ENCODE measurements around the gene HIBCH.

HIBCH gene

GRCh38 chr2:190319555-190320498 is at the start of gene HIBCH:
TSS of gene HIBCH (minus strand) at chr2:190319826. CDS start at chr2:190319750, 76 bp downstream.
- TF ChIP-seq ZNF274 (IDR thresholded peaks at IDR 0.05; ENCODE audit: low read depth, low read length), result no peak
- TF ChIP-seq SUZ12 (IDR thresholded peaks at IDR 0.05; ENCODE audit: extremely low read depth, insufficient read depth, insufficient read length), result no peak
- TF ChIP-seq YY1 (IDR thresholded peaks at IDR 0.05; ENCODE audit: insufficient read depth, insufficient read length), result no peak
- Histone ChIP-seq H3K4me1 (ENCODE audit: insufficient read depth, insufficient read length) (no peaks in the 10 kb centered on the region), H3K9me3 (ENCODE audit: insufficient read depth, low read length) (no peaks in the 10 kb centered on the region), H3K9ac (ENCODE audit: insufficient read length, low read depth) (peak within 1 kb of the TSS; percentile 92), H3K27me3 (ENCODE audit: insufficient read depth, insufficient read length) (no peaks in the 10 kb centered on the region), H3K4me3 (ENCODE audit: insufficient read length, low read depth) (peak within 1 kb of the TSS; percentile 76), H3K36me3 (ENCODE audit: insufficient read depth, insufficient read length, low read length) (no peaks in the 10 kb centered on the region)
- DNase-seq (ENCODE audit: low read depth, low spot score), result peak; percentile 96

GRCh38 chr2:190367091-190367490 is 47.5 kb upstream of the HIBCH start:
- Histone ChIP-seq H3K36me3 (ENCODE audit: insufficient read depth, insufficient read length, low read length) (peaks cover 10% of the 10 kb centered on the region), H3K9ac (ENCODE audit: insufficient read length, low read depth) (no peak overlapping the region), H3K9me3 (ENCODE audit: insufficient read depth, low read length) (no peaks in the 10 kb centered on the region), H3K27me3 (ENCODE audit: insufficient read depth, insufficient read length) (no peaks in the 10 kb centered on the region), H3K4me3 (ENCODE audit: insufficient read length, low read depth) (no peak overlapping the region), H3K4me1 (ENCODE audit: insufficient read depth, insufficient read length) (no peaks in the 10 kb centered on the region)
- TF ChIP-seq SUZ12 (IDR thresholded peaks at IDR 0.05; ENCODE audit: extremely low read depth, insufficient read depth, insufficient read length) (no peak), ZNF274 (IDR thresholded peaks at IDR 0.05; ENCODE audit: low read depth, low read length) (no peak), YY1 (IDR thresholded peaks at IDR 0.05; ENCODE audit: insufficient read depth, insufficient read length) (no peak)
- DNase-seq (ENCODE audit: low read depth, low spot score), result no peak

- TF ChIP-seq ZNF274 (IDR thresholded peaks at IDR 0.05; ENCODE audit: low read depth, low read length) (no peak), YY1 (IDR thresholded peaks at IDR 0.05; ENCODE audit: insufficient read depth, insufficient read length) (no peak), SUZ12 (IDR thresholded peaks at IDR 0.05; ENCODE audit: extremely low read depth, insufficient read depth, insufficient read length) (no peak)
- no peak overlapping the region for H3K9ac ChIP-seq (ENCODE audit: insufficient read length, low read depth)
Measured at GRCh38 chr2:190366248-190366753, 46.7 kb upstream of the HIBCH start.

GRCh38 chr2:190365499-190366204 is 46.0 kb upstream of the HIBCH start:
- H3K9ac ChIP-seq (ENCODE audit: insufficient read length, low read depth), result no peak overlapping the region
- no peaks in the 10 kb centered on the region for H3K27me3 ChIP-seq (ENCODE audit: insufficient read depth, insufficient read length)
- no peaks in the 10 kb centered on the region for H3K9me3 ChIP-seq (ENCODE audit: insufficient read depth, low read length)
- H3K36me3 ChIP-seq (ENCODE audit: insufficient read depth, insufficient read length, low read length), result peaks cover 5% of the 10 kb centered on the region
- H3K4me3 ChIP-seq (ENCODE audit: insufficient read length, low read depth), result no peak overlapping the region
- DNase-seq (ENCODE audit: low read depth, low spot score), result no peak
- no peaks in the 10 kb centered on the region for H3K4me1 ChIP-seq (ENCODE audit: insufficient read depth, insufficient read length)
- TF ChIP-seq ZNF274 (IDR thresholded peaks at IDR 0.05; ENCODE audit: low read depth, low read length), result no peak
- no peak for TF ChIP-seq YY1 (IDR thresholded peaks at IDR 0.05; ENCODE audit: insufficient read depth, insufficient read length)
- no peak for TF ChIP-seq SUZ12 (IDR thresholded peaks at IDR 0.05; ENCODE audit: extremely low read depth, insufficient read depth, insufficient read length)

More at GRCh38 chr2:190366248-190366753, 46.7 kb upstream of the HIBCH start:
- Histone ChIP-seq H3K4me1 (ENCODE audit: insufficient read depth, insufficient read length) (no peaks in the 10 kb centered on the region), H3K4me3 (ENCODE audit: insufficient read length, low read depth) (no peak overlapping the region), H3K9me3 (ENCODE audit: insufficient read depth, low read length) (no peaks in the 10 kb centered on the region), H3K36me3 (ENCODE audit: insufficient read depth, insufficient read length, low read length) (peaks cover 10% of the 10 kb centered on the region), H3K27me3 (ENCODE audit: insufficient read depth, insufficient read length) (no peaks in the 10 kb centered on the region)
- DNase-seq (ENCODE audit: low read depth, low spot score), result no peak

GRCh38 chr2:190362894-190363293 is 43.3 kb upstream of the HIBCH start:
- TF ChIP-seq SUZ12 (IDR thresholded peaks at IDR 0.05; ENCODE audit: extremely low read depth, insufficient read depth, insufficient read length) (no peak), YY1 (IDR thresholded peaks at IDR 0.05; ENCODE audit: insufficient read depth, insufficient read length) (no peak), ZNF274 (IDR thresholded peaks at IDR 0.05; ENCODE audit: low read depth, low read length) (no peak)
- H3K9ac ChIP-seq (ENCODE audit: insufficient read length, low read depth), result no peak overlapping the region
- H3K36me3 ChIP-seq (ENCODE audit: insufficient read depth, insufficient read length, low read length), result peaks cover 2% of the 10 kb centered on the region
- H3K9me3 ChIP-seq (ENCODE audit: insufficient read depth, low read length), result no peaks in the 10 kb centered on the region
- no peak overlapping the region for H3K4me3 ChIP-seq (ENCODE audit: insufficient read length, low read depth)
- no peaks in the 10 kb centered on the region for H3K27me3 ChIP-seq (ENCODE audit: insufficient read depth, insufficient read length)
- DNase-seq (ENCODE audit: low read depth, low spot score), result no peak
- no peaks in the 10 kb centered on the region for H3K4me1 ChIP-seq (ENCODE audit: insufficient read depth, insufficient read length)

GRCh38 chr2:190361572-190361971 is 41.9 kb upstream of the HIBCH start:
- Histone ChIP-seq H3K9ac (ENCODE audit: insufficient read length, low read depth) (no peak overlapping the region), H3K4me3 (ENCODE audit: insufficient read length, low read depth) (no peak overlapping the region), H3K27me3 (ENCODE audit: insufficient read depth, insufficient read length) (no peaks in the 10 kb centered on the region), H3K4me1 (ENCODE audit: insufficient read depth, insufficient read length) (no peaks in the 10 kb centered on the region), H3K9me3 (ENCODE audit: insufficient read depth, low read length) (no peaks in the 10 kb centered on the region), H3K36me3 (ENCODE audit: insufficient read depth, insufficient read length, low read length) (no peaks in the 10 kb centered on the region)
- TF ChIP-seq ZNF274 (IDR thresholded peaks at IDR 0.05; ENCODE audit: low read depth, low read length), result no peak
- TF ChIP-seq SUZ12 (IDR thresholded peaks at IDR 0.05; ENCODE audit: extremely low read depth, insufficient read depth, insufficient read length), result no peak
- TF ChIP-seq YY1 (IDR thresholded peaks at IDR 0.05; ENCODE audit: insufficient read depth, insufficient read length), result no peak
- no peak for DNase-seq (ENCODE audit: low read depth, low spot score)

- no peak overlapping the region for H3K4me3 ChIP-seq (ENCODE audit: insufficient read length, low read depth)
- no peaks in the 10 kb centered on the region for H3K27me3 ChIP-seq (ENCODE audit: insufficient read depth, insufficient read length)
- no peaks in the 10 kb centered on the region for H3K4me1 ChIP-seq (ENCODE audit: insufficient read depth, insufficient read length)
- H3K9ac ChIP-seq (ENCODE audit: insufficient read length, low read depth), result no peak overlapping the region
- H3K9me3 ChIP-seq (ENCODE audit: insufficient read depth, low read length), result no peaks in the 10 kb centered on the region
- TF ChIP-seq ZNF274 (IDR thresholded peaks at IDR 0.05; ENCODE audit: low read depth, low read length) (no peak), YY1 (IDR thresholded peaks at IDR 0.05; ENCODE audit: insufficient read depth, insufficient read length) (no peak), SUZ12 (IDR thresholded peaks at IDR 0.05; ENCODE audit: extremely low read depth, insufficient read depth, insufficient read length) (no peak)
- H3K36me3 ChIP-seq (ENCODE audit: insufficient read depth, insufficient read length, low read length), result no peaks in the 10 kb centered on the region
- DNase-seq (ENCODE audit: low read depth, low spot score), result no peak
Measured at GRCh38 chr2:190360965-190361364, 41.3 kb upstream of the HIBCH start.
